T-helper 2 cell treated with Interferon-gamma antibody and Interleukin-4, amounts not matched to agents 100 ng/mL and 5 ng/mL, for 36 hours (primary cell): Measurements from ENCODE around the gene UBE2G1. TPM values are rescaled to one million over a fixed set of nuclear protein-coding genes. Genes with fewer than 3 reads are reported as not detected.

Experiments used
- total RNA-seq: library from RNA; stranded (reverse); gene quantifications from 2 replicates; pipeline ENCODE4 v1.2.3, GENCODE V29; 2022

Gene UBE2G1
- total RNA-seq, 1 donor from 2014 or later: 78.4 TPM

Other genes with a start within 250 kb of the UBE2G1 start
- 55.5 and 57.5 TPM in 2 replicates for gene ZZEF1, start 223.6 kb downstream of the UBE2G1 start, total RNA-seq
- 5.2 and 6.0 TPM in 2 replicates for gene CYB5D2, start 223.5 kb downstream of the UBE2G1 start, total RNA-seq
- gene ANKFY1, start 102.7 kb downstream of the UBE2G1 start, total RNA-seq: 74.3 and 76.4 TPM in 2 replicates
- gene SPNS3, start 67.3 kb upstream of the UBE2G1 start, total RNA-seq: 9.6 and 10.6 TPM in 2 replicates
- gene SPNS2, start 132.2 kb upstream of the UBE2G1 start, total RNA-seq: 0.36 and 0.64 TPM in 2 replicates
- gene MYBBP1A, start 188.7 kb upstream of the UBE2G1 start, total RNA-seq: 87.6 and 88.7 TPM in 2 replicates
- 0.07 TPM in 1 of 2 replicates, not detected in the other for gene GGT6, start 193.9 kb upstream of the UBE2G1 start, total RNA-seq
- gene SMTNL2, start 217.9 kb upstream of the UBE2G1 start, total RNA-seq: not detected in 2 replicates